SJSA1 (cell line): Measurements from ENCODE around the gene NIM1K. TPM values are rescaled to one million over a fixed set of nuclear protein-coding genes. Genes with fewer than 3 reads are reported as not detected.

ENCODE experiments used
- total RNA-seq: library from RNA; depleted of rRNA; stranded (reverse); fragments of >200 nt; shearing (Covaris generic); gene quantifications from 2 replicates; pipeline ENCODE4 v1.2.3, GENCODE V29; 2014; rRNA removed

Gene NIM1K
- total RNA-seq, 1 experiment from 2014 or later = 0.18 TPM

Other genes with a start within 250 kb of the NIM1K start
- 1.4 and 2.5 TPM in 2 replicates for gene ANXA2R, start 151.9 kb upstream of the NIM1K start, total RNA-seq
- gene ZNF131, start 71.3 kb upstream of the NIM1K start, total RNA-seq = 47.5 and 50.9 TPM in 2 replicates
- 18.5 and 20.2 TPM in 2 replicates for gene HMGCS1, start 121.2 kb downstream of the NIM1K start, total RNA-seq
- 0.18 TPM in 1 of 2 replicates, not detected in the other for gene CCL28, start 220.2 kb downstream of the NIM1K start, total RNA-seq